ENCODE results near the gene RAPGEF1.
"Not testable (repeated sequence)": the region's sequence is repeated elsewhere in the genome, so short reads cannot be mapped to it uniquely, and the experiment has no call there.

The RAPGEF1 gene

DNA sequence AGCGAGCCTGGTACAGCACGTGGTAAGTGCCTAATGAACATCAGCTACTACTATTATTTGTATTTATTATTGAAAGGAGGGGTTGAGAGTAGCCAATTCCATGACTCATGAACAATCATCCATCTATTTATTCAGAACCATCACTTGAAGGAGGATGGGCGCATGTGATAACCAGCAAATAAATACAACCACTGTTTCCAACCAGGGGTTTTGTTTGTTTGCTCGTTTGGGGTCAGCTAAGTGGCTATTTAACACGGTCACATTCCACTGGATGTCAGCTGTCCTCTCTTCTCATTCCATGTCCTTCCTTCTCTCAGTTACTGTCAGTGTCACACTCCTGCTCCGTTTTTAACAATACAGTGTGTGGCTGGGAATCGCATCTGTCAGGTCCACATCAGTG is 8.6 kb downstream of the RAPGEF1 start:
- DNase-seq (ENCODE audit: low read depth, low spot score): no peak

DNA sequence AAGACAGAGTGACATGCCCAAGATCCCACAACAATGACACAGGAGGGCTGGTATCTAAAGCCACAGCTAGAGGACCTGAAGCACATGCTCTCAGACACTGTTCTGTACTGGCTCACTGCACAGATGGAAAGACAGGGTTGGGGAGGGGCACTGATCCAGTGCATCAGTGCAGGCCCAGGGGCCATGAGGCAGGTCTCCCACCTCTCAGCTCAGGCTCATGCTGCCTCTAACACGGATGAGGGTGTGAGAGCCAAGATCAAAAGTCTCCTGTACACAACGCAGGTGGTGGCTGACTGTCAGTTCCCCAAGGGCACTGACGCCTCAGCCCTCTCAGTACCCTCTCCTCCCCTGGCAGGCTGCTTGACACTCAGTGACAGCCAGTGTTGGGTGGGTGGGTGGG is 10.9 kb downstream of the RAPGEF1 start:
- no peak for DNase-seq (ENCODE audit: low read depth, low spot score)

DNA sequence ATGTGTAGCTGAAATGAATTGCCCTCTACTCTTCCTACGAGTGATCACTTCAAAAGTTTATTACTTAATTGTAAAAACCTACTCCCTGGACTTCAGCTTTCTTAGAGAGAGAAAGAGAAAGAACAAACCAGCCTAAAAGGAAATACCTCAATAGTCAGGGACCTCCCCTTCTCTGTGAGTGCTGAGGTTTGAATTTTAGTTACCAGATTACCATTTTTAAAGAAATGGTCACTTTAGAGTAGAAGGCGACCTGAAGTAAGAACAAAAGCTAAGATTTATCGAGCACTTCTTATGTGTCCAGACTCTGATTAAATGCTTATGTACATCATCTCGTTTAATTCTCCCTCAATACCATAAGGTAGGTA is 11.3 kb downstream of the RAPGEF1 start:
- no peak for DNase-seq (ENCODE audit: low read depth, low spot score)

DNA sequence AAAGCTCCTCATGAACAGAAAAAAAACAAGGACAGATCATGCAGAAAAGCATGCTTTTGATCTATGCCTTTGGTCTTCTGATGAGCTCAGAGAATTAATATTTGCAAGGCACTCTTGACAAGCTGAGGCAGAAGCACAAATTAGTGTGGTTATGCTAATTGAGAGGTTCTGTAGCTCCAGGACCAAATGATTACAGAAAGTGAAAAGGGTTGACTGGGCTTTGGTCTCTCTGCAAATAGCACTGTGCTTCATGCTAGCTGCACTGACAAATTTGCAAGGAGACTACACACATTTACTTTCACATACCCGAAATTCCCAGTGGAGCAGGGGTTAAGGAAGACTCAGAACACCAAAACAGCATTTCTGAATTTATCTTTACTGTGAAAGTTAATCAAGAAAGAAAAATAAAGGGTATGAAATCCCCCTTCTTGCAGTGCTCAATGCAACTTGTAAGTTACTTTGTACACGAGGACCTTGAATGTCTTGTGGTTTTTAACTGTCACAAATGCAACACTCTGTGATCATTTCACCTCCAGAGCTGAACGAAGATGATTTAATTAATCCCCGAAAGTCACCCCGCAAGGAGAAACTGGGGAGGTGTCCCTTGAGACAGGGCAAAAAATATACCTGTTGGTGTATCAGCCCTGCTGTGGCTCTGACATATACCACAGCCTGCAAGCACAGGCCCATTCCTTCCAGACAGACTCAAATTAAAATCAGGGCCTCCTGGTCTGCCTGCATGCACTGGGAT is 11.9 kb downstream of the RAPGEF1 start:
- no peak for DNase-seq (ENCODE audit: low read depth, low spot score)

DNA sequence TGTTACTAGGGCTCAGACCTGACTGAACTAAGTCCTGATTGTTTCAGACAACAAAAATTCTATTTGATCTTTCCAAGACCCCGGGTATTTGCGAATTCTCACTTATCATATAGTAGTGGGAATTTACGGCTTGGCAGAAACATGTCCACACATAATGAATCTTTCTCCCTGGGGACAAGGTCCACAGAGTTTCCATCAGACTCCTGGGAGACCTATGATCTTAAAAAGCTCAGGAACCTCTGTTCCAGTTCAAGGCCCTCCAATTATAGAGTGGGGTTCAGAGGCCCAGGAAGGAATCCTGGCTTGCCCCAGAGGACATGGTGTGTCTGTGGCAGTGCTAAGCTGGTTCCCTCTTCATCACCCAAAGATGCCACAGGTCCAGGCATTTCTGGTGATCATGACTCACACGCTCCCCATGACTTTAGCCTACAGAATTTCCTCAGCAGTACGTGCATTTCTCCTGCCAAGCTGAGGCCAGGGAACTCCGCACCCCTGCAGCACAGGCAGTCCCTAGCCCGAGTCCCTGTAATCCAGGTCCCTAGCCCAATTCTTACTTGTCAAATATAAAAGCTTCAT is 12.6 kb downstream of the RAPGEF1 start:
- DNase-seq (ENCODE audit: low read depth, low spot score): no peak

DNA sequence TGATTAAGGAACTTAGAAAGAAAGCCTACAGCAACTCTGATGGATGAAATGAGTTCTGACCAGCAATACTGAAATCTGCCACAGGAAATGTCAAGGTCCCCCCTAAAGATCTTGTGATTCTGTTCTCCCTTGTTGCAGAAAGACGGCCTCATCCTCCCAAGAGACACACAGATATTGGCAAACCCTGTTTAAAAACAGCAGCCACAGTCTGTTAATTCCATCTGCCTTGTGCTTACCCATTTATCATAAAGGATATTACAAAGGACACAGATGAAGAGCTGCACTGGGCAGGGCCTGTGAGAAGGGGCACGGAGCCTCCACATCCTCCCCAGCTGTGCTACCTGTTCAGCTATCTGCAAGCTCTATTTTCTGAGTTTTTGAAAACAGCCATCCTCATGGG is 15.2 kb downstream of the RAPGEF1 start:
- DNase-seq (ENCODE audit: low read depth, low spot score): no peak

DNA sequence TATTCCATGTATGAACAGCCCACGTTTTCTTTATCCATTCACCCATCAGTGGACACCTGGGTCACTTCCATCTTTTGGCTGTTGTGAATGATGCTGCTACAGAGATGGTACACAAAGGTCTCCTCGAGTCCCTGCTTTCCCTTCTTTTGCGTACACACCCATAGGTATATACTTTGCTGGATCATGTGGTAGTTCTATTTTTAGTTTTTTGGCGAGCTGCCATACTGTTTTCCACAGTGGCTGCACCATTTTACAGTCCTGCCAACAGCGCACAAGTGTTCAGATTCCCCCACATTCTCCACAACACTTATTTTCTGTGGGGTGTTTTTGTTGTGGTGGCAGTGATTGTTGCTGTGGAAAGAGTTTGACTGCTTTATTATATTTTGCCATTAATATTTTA is 16.2 kb downstream of the RAPGEF1 start:
- no peak for DNase-seq (ENCODE audit: low read depth, low spot score)

DNA sequence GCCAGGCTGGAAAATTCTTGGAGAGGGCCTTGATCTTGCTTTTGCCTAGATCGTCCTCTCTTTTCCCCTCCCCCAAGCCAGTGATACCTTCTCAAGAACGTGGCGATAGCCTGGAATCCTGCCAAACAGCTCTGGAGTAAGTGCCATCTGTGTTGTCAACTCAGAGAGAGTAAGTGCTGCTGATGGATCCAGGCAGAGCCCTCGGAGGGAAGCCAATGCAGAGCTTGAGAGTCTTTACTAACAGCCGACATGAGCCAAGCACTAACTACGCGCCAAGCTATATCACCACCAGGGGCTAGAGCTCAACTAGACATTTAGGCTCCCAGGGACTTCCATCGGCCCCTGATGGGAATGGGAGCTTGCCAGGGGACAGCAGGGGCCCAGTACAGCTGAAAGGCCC is 17.6 kb downstream of the RAPGEF1 start:
- DNase-seq (ENCODE audit: low read depth, low spot score): no peak

DNA sequence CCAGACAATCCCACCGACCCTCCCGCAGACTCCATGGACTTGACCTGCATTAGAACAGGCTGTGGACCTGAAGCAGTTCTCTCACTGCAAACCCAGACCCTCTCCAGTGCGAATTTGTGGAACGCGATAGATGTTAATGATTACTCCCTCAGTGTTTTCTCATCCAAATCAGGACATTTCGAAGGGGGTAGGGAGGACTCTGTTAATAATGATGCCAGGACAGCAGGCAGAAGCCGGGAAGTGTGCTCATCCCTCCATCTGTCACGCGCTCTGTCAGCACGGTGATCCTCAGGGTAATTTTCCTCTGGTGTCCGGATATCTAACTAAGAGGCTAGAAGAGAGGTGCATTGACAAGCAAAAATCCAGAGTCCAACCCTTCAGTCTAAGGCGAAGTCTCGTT is 18.8 kb downstream of the RAPGEF1 start:
- no peak for DNase-seq (ENCODE audit: low read depth, low spot score)

DNA sequence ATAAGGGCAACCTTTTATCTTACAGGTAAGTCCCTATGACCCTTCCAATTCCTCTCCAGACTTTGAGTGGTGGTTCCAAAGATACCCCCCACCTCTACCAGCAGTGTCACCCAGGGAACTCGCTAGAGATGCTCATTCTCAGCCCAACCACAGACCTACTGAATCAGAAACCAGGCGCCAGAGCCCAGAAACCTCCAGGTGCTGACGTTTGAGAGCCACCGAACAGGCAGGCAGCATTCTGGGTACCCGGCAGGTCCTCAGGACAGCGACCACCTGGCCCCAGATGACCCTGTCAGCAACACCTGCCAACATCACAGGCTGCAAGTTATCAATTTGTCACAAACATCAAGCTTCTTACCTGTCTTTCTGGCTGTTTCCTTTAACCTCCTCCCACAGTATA is 19.5 kb downstream of the RAPGEF1 start:
- DNase-seq (ENCODE audit: low read depth, low spot score): no peak

DNA sequence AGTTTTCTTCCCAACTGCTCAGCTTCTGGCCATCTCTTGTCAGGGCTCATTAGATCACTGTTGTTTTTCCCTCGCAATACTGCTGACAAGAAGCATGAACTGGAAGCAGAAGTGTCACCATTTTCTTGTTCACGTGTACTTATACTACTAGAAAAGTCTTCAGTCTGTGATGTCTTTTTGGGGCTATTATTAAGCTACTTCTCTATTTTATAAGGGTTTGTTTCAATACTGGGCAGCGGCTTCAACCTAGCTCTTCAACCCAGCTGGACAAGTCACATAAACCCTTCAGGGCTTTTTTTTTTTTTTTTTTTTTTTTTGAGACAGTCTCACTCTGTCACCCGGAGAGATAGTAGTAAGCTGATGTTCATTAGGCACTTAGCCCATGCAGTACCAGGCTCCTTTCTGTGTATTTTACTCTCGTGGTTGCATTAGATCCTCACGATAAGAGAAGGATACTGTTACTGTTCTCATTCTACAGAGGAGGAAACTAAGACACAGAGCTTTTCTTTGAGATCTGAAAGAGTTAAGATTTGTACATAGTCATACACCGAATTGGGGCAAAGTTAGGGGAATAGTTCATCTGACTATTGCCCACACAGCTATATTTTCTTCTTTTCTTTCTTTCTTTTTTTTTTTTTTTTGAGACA is 20.5 kb downstream of the RAPGEF1 start:
- no peak for DNase-seq (ENCODE audit: low read depth, low spot score)

DNA sequence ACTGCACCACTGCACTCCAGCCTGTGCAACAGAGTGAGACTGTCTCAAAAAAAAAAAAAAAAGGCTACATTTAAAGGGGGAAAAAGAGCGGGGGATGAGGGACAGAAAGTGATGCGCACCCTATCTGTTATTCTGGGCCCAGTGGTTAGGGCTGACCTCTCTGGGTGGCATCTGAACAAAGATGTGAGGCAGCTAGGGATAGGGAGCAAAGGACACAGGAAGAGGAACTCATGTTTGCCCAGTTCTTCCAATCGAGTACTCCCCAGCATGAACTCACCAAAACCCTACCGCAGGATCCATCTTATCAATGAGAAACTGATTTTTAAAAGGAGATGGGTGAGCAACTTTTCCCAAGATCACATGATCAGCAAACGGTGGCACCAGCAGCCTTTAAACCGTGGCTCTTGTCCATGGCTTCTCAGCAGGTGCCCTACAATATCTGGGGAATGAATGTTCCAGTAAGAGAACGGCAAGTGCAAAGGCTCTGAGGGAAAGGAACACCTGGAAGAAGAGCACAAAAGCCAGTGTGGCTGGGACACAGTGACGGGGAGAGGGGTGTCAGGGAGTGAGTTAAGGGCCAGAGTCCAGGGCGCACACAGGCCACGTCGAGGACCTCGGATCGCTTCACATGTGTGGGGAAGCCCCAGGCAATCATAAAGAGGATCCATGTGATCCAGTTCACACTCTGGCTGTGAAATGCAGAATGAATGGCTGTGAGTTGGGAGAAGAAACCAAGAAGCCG is 22.0 kb downstream of the RAPGEF1 start:
- DNase-seq (ENCODE audit: low read depth, low spot score): no peak

DNA sequence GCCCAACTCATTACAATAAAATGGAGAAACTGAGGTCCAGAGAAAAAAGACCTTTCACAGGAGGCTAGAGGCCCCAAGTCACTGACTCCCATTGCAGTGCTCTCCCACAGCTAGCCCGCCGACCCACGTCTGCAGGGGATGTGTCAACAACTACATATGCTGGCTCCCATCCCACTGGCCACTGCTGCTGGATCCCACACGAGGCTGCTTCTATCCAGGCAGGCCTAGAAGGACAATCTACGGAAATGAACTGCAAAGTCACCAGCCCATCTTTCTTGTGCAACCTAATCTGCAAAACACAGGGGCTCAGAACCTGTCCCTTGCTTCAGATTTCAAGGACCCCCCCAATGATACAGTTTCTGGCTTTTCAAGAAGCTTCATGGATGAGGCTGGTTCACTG is 24.0 kb downstream of the RAPGEF1 start:
- DNase-seq (ENCODE audit: low read depth, low spot score): no peak

DNA sequence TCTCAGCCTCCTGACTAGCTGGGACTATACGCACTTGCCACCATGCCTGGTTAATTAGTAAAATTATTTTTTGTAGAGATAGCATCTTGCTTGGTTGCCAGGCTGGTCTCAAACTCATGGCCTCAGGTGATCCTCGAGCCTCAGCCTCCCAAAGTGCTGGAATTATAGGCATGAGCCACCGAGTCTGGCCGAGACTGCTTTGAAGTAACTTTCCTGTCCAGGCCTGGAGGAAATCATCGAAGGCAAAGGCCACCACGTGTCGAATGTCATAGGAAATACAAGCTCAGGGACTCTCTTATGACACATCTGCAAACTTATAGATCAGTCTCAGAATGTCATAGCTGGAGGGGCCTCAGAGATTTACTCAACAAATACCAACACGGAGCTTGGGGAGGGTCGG is 25.1 kb downstream of the RAPGEF1 start:
- DNase-seq (ENCODE audit: low read depth, low spot score): no peak

DNA sequence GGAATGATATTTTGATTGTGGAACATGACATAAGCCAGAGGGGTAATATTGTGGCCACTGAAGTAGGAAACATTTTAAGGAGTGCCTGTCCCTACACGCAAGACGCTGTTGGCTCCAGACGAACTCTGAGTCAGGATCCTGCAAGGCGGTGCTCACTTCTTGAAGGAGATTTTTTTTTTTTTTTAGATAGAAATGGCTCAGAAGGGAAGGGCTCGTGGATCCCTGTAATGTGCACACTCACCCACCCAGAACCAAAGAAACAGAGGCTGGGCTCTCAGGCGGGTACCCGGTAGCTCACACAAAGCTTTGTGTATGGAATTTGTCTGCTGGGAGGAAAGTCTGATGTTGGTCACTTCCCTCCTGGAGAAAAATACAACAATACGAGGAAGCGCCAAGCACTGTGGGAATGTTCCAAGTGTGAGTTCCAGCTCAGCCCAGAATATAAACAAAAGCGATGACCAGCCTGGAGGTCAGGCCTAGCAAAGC is 25.7 kb downstream of the RAPGEF1 start:
- no peak for DNase-seq (ENCODE audit: low read depth, low spot score)

DNA sequence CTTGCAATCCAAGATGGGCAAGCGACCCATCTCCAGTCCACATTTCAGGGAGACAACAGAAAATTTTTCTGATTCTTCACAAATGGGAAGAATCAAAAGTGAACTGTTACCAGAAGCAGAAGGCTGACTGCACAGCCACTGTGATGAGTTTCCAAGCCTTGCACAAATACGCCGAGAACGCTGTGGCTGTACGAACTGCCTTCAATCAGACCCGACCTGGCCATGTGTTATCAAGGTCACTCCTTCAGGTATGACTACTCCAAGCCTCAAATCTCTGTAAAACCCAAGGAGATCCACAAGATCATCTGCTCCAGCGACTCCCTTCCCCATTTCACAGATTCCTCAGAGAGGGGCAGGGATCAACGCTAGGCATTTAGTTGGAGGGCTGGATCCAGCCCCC is 26.9 kb downstream of the RAPGEF1 start:
- no peak for DNase-seq (ENCODE audit: low read depth, low spot score)

DNA sequence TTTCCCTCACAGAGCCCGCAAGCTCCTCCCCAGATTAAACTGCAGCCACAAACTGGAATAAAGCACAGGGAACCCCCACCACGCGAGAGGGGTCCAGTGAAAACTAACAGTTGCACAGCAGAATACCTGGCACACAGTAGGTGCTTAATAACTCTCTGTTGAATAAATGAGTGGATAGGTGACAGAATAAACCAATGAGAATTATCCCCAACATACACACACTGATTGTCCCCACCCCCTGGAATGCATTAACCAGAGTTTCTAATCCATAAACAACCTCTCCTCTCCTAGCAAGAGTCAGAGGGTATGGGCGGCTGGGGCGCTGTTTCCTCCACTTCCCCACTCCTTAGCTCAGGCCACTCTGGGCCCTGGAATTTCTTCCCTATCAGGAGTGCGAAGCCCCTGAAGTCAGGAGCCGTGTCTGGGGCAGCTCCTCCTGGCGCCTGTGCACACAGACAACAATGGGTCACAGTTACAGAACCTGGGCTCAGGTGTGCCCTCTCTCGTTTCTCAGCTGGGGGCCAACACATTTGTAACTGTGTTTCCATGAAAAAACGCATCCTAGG is 27.6 kb downstream of the RAPGEF1 start:
- DNase-seq (ENCODE audit: low read depth, low spot score): no peak

DNA sequence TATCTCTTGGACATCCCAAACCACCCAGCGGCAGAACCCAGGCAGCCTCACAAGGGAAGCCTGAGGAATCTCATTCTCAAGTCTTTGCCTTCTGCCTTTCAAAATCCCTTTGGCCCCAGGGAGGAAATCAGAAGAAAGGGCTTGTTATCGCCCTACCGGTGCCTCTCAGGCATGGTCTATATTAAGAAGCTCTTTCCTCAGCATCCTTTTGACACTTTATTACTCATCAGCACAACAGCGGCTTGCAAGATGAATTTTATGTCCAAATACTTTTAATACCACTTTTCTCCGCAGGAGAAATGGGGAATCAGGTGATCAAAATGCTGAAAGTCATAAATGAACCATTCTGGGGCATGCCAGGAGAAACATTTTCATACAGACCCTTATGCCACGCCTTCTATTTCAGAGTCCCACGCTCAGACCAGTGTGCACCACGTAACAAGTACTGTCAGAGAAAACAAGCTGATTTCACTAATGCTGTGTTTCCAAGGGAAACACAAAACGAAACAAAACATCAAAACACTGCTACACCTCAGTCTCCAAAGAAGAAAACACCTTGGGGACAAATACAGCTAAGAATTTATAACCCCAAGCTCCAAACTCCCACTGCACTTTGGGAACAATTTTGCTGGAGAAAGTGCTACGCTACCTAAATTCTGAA is 30.0 kb downstream of the RAPGEF1 start:
- no peak for DNase-seq (ENCODE audit: low read depth, low spot score)

DNA sequence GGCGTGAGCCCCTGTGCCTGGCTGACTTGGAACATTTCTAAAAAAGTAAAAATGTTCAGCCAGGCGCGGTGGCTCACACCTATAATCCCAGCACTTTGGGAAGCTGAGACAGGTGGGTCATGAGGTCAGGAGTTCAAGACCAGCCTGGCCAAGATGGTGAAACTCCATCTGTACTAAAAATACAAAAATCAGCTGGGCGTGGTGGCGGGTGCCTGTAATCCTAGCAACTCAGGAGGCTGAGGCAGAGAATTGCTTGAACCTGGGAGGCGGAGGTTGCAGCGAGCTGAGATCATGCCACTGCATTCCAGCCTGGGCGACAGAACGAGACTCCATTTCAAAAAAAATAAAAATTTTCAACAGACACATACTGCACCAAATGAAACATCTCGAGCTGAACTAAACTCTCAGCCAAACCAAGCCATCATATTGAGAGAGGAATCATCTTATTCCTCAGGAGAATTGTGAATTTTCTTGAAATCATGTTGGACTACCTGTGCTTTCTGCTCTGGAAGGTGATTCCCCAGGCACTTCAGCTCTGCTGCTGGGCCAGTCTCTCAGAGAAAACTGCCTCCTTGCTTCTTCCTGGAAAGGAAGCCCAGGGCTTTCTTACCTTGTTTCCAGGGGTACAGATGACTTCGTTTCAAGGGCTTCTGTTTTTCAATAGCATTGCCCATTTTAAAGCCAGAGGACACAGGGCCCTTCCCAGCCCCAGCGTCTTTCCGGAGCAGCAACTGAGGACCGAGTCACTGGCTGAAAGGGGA is 30.7 kb downstream of the RAPGEF1 start:
- not testable (repeated sequence) for DNase-seq (ENCODE audit: low read depth, low spot score)

DNA sequence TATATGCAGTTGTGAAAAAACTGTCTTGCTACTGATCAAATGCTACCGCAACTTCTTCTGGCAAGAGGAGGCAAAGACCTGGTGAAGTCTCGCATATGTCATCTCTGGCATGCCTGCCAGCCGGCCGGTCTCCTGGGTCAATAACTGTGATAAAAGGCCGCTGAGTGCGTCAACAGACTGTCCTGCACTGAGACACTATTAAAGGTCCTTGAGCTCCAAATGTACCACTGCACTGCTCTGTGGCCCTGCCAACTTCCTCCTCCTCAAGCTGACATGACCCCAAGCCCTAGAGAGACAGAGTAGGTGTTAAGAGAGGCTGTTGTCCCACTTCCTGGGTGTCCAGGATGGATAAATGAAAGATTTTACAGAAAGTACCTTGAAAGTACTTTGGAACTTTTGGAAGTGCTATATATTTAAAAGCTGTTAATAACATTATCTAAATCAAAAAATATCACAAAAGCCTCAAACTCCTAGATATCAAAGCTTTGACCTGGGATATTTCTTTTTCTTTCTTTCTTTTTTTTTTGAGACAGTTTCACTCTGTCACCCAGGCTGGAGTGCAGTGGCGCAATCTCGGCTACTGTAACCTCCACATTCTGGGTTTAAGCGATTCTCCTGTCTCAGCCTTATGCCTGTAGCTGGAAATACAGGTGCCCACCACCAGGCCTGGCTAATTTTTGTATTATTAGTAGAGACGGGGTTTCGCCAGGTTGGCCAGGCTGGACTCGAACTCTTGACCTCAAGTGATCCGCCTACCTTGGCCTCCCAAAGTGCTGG is 31.5 kb downstream of the RAPGEF1 start:
- no peak for DNase-seq (ENCODE audit: low read depth, low spot score)

Measured in iPS DF 19.7 (cell line).